ENCODE data around the gene SLC4A5. TPM values are rescaled to one million over a fixed set of nuclear protein-coding genes. Genes with fewer than 3 reads are reported as not detected.

Gene SLC4A5
- total and polyA plus RNA-seq, 2 of the 8 experiments (the other 6 are each of a cell fraction or from before 2014, with no cell fraction given), result 0.42 to 0.52 TPM

DNA sequence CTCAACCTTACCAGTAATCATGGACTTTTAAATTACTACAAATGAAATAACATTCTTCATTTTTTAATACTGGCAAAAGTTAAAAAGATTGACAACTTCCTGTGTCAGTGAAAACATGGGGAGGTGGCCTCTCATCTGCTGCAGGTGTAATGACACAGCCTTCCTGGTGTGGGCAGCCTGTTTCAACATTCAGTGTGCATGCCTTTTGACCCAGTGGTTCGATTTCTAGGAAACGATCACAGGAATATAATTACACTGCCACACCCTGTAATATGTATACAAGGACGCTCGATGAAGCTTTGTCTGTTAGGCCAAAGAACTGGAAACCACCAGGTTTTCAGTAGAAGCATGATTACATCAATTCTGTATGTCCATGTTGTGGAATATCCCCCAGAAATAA is 76.1 kb downstream of the SLC4A5 start:
- Histone ChIP-seq H3K79me2 (ENCODE audit: control insufficient read depth in 1 of 2, insufficient read depth in 2 of 2, low read length in 2 of 2) (no peaks in the 10 kb centered on the region), H3K36me3 (ENCODE audit: control insufficient read depth in 2 of 4, insufficient read depth in 4 of 4, low read length in 3 of 4) (no peaks in the 10 kb centered on the region), H3K4me1 (replicated peaks in 1 of 4; ENCODE audit: control insufficient read depth in 3 of 4, insufficient read depth in 4 of 4, low read length in 3 of 4) (no peaks in the 10 kb centered on the region), H3K18ac (ENCODE audit: extremely low read depth, low read length) (no peak overlapping the region), H3K56ac (replicated peaks; ENCODE audit: insufficient read length, low read depth, low read length) (no peak overlapping the region), H3K27ac (ENCODE audit: low read depth, low read length) (no peak overlapping the region), H3K9ac (replicated peaks in 1 of 4; ENCODE audit: extremely low read depth in 1 of 4, low read depth in 3 of 4, low read length in 3 of 4) (no peak overlapping the region), H2AK5ac (ENCODE audit: low read depth, low read length) (no peak overlapping the region), H3K27me3 (replicated peaks in 1 of 4; ENCODE audit: control insufficient read depth in 3 of 4, extremely low read depth in 1 of 4, insufficient read depth in 3 of 4, low read length in 3 of 4) (no peaks in the 10 kb centered on the region), H3K9me3 (ENCODE audit: insufficient read depth in 2 of 2, low read depth in 1 of 2, low read length in 1 of 2) (no peaks in the 10 kb centered on the region), H3K4me2 (ENCODE audit: insufficient read depth in 1 of 2, low read depth in 2 of 2, low read length in 2 of 2) (no peak overlapping the region), H4K8ac (ENCODE audit: extremely low read depth, insufficient read depth, low read length) (no peak overlapping the region), H2BK15ac (ENCODE audit: low read length) (no peak overlapping the region), H2BK120ac (replicated peaks; ENCODE audit: low read depth, low read length) (no peak overlapping the region), H4K91ac (replicated peaks; ENCODE audit: insufficient read length, low read length) (no peak overlapping the region), H2BK5ac (ENCODE audit: low read depth, low read length) (no peak overlapping the region), H3K14ac (ENCODE audit: insufficient read length) (no peak overlapping the region), H4K5ac (ENCODE audit: insufficient read length, low read depth, low read length) (no peak overlapping the region), H3K4me3 (ENCODE audit: extremely low read depth in 1 of 4, insufficient read depth in 2 of 4, low read depth in 3 of 4, low read length in 4 of 4) (no peak overlapping the region), H3K79me1 (ENCODE audit: low read depth, low read length) (no peaks in the 10 kb centered on the region), H2BK20ac (ENCODE audit: low read length) (no peak overlapping the region), H2AFZ (ENCODE audit: low read length) (no peak overlapping the region), H3K23ac (ENCODE audit: insufficient read length) (no peak overlapping the region), H4K20me1 (replicated peaks in 1 of 2; ENCODE audit: control insufficient read depth in 1 of 2, insufficient read depth in 2 of 2, low read length in 2 of 2) (no peaks in the 10 kb centered on the region), H3K23me2 (ENCODE audit: low read depth, low read length) (no peaks in the 10 kb centered on the region), H2BK12ac (ENCODE audit: low read depth, low read length) (no peak overlapping the region), H3K4ac (replicated peaks; ENCODE audit: insufficient read length, low read depth, low read length) (no peak overlapping the region)
- ChIA-PET CTCF (ENCODE audit: partially characterized antibody) (interaction anchor here (0.6 to 2.4 kb wide), 10 partner anchors 9 to 593 kb away, joined by 4 to 10 read pairs (median 4); no protein-coding TSS in a partner anchor), POLR2A (ENCODE audit: partially characterized antibody) (no interaction called here)
- TF ChIP-seq CTCF (IDR thresholded peaks at IDR 0.05; ENCODE audit: control extremely low read depth in 1 of 3, insufficient read depth in 1 of 3, low read depth in 1 of 3, low read length in 3 of 3) (peak; percentile 38 to 62 (median 57); a peak in 3 of 4 replicates), GTF2F1 (IDR thresholded peaks at IDR 0.05; ENCODE audit: borderline replicate concordance, low read depth, low read length) (no peak), KDM1A (IDR thresholded peaks at IDR 0.05; ENCODE audit: borderline replicate concordance, low read length) (no peak), RAD21 (IDR thresholded peaks at IDR 0.05 in 1 of 2, conservative IDR thresholded peaks at IDR 0.05 in 1 of 2; ENCODE audit: low read depth in 2 of 2, low read length in 2 of 2) (peak; percentile 59 to 60)
- FAIRE-seq (peak; percentile 81), DNase-seq (ENCODE audit: low read depth in 1 of 2, low spot score in 2 of 2) (no peak)
- WGBS, 2 experiments (ENCODE audit: extremely low coverage in 1 of 2, insufficient coverage in 1 of 2, insufficient read length in 1 of 2, insufficient replicate concordance in 2 of 2, low coverage in 1 of 2, low lambda C conversion rate in 2 of 2, missing lambda C conversion rate in 1 of 2), result 78% methylated on average over 4 of the region's 4 CpGs; no CpG with 5 or more reads in 1 of the 2 experiments

Data from H1 (cell line).